GM18499 (cell line): ENCODE data around the gene CERS3.
"Not testable (repeated sequence)": the region's sequence is repeated elsewhere in the genome, so short reads cannot be mapped to it uniquely, and the experiment has no call there.

Source experiments
- ATAC-seq: cut with Tn5 transposase; IDR thresholded peaks from one replicate; pipeline ENCODE4 v1.9.1; 2021; ENCODE audit warnings: moderate number of reproducible peaks; ENCODE audit not compliant: insufficient read depth, unreplicated experiment

Gene CERS3

DNA sequence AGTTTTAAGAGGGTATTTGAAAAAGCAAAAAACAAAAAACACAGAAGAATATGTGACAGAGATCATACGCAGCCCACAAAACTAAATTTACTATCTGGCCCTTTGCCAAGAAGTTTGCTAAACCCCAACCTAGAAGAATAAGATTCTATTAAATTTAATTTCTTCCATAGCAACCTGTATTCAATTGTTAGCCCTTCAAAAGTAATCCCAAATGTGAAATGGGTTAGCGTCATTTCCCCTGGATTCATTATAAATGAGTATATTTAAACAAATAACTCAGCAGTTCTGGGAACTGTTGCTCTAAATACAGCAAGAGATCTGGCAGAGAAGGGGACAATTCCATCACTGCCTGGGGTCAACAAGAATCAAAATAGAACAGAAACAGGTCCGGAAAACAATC, 56.8 kb downstream of the CERS3 start:
- ATAC-seq = no peak

- ATAC-seq = no peak
These were observed 60.5 kb downstream of the CERS3 start for GRCh38 chr15:100468285-100468684.

- ATAC-seq = no peak
These were observed 62.7 kb downstream of the CERS3 start for GRCh38 chr15:100466073-100466472.

DNA sequence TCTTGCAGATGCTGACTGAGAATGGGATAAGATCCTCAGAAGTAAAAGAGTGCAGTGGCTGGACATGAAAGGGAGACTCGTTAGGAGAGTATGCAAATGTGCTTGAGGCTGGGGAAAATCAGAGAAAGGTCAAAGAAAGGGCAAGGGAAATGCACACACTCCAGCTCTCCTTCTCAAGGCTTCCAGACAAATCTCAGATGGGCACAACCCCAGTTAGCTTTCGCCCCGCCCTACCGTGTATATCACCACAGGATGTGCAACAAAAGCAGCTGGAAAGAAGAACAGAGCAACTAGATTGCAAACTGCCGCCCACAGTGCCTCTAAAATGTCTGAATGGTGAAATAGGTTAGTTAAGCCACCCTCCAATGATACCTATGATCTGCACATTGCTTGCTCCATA, 63.9 kb downstream of the CERS3 start:
- no peak for ATAC-seq

DNA sequence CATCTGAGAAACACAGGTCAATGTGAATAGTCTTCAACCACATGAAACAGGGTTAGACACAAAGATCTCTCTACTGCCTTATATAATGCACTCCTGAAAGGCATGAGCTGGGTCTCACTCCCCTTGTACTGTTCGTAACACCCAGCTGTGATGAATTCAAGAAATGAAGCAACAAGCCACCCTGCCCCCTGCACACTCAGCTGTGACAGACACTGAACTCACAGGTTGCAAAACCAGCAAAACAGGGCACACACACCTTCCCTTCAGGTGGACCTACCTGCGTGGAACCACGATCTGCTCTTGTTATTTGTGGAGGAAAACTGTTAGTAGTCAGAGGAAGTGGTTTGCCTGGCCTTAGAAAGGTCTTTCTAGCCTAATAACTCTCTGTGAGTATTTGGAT, 64.5 kb downstream of the CERS3 start:
- ATAC-seq = no peak

DNA sequence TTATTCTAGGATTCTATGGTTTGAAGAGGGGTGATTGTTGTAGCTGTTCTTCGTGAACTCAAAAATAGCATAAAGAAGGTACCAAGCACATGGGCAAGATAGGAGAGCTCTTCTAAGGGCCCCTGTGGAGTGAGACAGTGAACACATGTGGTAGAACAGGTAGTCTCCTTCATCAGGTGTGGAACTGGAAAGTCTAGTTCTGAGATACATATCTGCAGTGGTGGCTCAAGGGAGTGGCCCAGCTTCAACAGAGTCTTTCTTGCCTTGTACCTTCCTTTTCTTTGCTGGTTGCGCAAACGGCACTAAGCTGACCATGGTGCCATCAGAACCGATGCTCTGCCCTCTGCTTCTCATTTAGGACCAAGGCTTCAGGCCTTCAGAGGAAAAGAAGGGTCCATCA, 65.2 kb downstream of the CERS3 start:
- no peak for ATAC-seq

DNA sequence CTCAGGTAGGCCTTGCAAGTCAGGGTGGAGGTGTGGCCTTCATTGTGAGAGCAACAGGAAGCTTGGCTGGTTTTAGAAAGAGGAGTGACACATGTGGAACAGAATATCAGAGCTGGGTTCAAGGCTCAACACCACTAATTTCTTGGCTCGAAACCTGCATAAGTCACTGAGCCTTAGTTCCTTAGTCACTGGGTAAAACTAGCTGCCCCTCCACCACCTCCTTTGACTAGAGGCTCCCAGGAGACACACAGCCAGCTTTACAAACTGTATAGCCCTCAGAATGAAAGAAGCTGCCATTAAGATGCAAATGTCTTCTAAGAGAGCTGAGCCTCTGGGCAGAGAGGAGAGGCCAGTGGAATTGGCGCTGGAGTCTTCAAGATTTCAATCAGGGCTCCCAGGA, 67.7 kb downstream of the CERS3 start:
- ATAC-seq = peak; percentile 47

GRCh38 chr15:100457201-100457600, 71.5 kb downstream of the CERS3 start:
- ATAC-seq = no peak

GRCh38 chr15:100454148-100454547, 74.6 kb downstream of the CERS3 start:
- no peak for ATAC-seq

- ATAC-seq = no peak
These were observed 80.3 kb downstream of the CERS3 start for GRCh38 chr15:100448481-100448880.

DNA sequence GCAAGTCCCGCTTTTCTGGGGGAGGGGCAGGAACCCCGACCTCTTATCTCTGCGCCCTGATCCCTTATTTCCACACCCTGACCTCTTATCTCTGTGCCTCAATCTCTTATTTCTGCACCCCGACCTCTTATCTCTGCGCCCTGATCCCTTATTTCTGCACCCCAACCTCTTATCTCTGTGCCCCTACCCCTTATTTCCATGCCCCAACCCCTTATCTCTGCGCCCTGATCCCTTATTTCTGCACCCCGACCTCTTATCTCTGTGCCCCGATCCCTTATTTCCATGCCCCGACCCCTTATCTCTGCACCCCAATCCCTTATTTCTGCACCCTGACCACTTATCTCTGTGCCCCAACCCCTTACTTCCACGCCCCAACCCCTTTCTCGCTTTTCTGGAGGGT, 87.7 kb downstream of the CERS3 start:
- ATAC-seq = not testable (repeated sequence)

DNA sequence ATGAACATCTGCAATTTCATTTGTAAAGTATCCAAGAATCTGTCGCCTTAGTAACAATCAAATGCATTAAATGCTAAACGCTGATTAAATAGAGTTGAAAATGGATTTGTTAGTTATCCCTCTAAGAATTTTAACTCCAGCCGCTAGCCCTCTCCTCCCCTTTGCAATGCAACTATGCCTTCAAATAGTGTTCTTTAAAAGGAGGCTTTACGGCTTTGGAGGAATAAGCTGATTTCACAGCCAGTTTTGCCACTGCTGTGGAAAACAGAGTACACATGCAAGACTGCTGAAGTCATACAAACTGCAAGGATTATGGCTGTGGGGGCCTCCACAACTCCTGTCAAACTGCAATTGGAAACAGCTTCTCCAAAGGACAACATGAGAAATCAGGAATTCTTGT, 89.2 kb downstream of the CERS3 start:
- ATAC-seq = no peak

DNA sequence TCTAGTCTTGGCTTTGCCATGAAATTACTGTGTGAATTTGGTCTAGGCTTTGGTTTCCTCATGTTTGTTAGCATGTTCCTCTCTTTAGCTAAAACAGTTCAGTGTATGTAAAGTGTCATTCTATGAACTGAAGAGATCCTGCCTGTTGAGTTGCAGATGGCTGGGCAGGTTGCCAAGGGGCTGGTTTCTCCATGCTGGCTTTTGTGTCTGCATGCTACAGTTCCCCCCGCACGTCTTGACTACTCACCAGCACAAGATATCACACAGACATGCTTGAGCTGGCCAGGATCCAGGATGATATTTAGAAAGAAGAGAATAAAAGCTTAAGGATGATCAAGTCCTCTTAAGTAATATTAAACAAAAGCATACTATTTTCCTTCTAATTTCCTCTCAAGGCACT, 90.2 kb downstream of the CERS3 start:
- no peak for ATAC-seq

DNA sequence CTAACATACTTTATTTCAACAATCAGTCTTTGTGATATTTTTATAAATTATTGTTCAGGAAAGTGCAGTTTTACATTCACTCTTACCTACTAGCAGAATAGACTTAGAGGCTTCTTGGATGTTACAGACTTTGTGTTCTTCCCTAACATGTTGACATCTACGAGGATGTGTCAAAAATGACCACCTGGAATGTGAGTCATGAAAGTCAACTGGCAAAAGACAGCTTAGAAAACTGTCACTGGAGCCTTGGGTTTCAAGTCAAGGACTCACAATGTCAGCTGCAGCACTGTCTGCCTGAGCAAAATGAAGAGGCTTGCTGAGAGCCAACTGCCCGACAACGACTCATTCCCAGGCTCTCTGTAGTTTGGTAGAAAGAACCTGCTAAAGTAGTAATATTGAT, 91.5 kb downstream of the CERS3 start:
- no peak for ATAC-seq

DNA sequence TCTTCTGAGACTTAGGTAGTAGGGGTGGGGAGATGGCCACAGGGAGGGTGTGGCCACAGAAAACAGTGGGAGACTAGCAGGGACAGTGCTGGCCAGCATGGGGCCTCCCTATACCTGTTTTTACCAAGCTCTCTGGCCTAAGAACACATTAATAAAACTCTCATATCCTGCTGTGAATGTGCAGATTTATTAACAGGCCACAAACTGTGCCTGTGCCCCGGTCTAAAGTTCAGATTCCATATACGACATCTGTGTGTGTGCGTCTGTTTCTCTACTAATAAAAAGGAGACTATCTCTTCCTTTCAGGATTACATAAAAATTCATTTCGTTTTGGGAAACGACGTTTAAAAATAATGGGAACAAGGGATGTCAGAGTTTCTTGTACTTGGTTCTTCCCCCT, 94.2 kb downstream of the CERS3 start:
- no peak for ATAC-seq

GRCh38 chr15:100434038-100434437, 94.7 kb downstream of the CERS3 start:
- ATAC-seq = no peak

GRCh38 chr15:100433304-100433703, 95.4 kb downstream of the CERS3 start:
- no peak for ATAC-seq

GRCh38 chr15:100430411-100430810, 98.3 kb downstream of the CERS3 start:
- no peak for ATAC-seq

- no peak for ATAC-seq
These were observed 99.5 kb downstream of the CERS3 start for GRCh38 chr15:100429116-100429728.

- ATAC-seq = no peak
These were observed 101.8 kb downstream of the CERS3 start for GRCh38 chr15:100426937-100427336.

DNA sequence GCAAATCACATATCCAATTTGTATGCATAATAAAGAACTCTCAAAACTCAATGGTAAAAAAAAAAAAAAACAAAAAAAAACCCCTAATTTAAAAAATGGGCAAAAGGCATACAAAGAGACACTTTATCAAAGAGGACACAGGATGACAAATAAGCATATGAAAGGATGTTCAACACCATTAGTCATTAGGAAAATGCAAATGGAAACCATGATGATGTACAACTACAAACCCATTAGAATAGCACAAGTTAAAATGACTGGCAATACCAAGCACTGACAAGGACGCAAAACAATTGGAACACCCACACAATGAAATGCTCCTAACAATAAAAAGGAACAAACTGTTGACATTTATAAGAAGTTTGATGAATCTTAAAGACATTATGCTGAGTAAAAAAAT, 123.6 kb downstream of the CERS3 start:
- no peak for ATAC-seq

DNA sequence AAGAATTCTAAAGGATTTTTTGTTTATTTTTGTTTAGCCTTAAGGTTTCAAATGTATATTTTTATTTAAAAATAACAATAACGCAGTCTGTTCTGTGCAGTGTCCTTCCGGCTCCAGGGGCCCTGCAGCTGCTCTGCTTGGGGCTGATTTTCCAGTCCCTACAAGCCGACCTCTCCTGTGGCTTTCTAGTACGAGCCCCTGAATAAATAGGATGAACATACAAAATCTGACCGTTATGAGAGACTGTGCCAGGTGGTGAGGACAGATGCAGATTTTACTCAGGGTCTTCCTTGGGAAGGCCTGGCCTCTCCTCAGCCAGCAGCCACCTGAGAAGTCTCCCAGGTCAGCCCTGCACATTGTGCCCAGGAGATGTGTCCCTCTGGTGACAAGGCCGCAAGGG, 127.8 kb downstream of the CERS3 start:
- no peak for ATAC-seq
